A673 (cell line): Measurements from ENCODE around the gene GLYR1. TPM values are rescaled to one million over a fixed set of nuclear protein-coding genes. Genes with fewer than 3 reads are reported as not detected.

ENCODE experiments used
- BruUV-seq: library from RNA; stranded (reverse); fragments of 400-500 nt; replicated peaks from 2 replicates; lab custom pipeline; 2021; lab: Mats Ljungman, UMichigan
- CTCF ChIA-PET: fragments of 300-600 bp; sonication (Branson Sonifier 250); formaldehyde crosslinking; loops from one replicate; lab custom pipeline; 2022; ENCODE audit warnings: antibody characterized with exemption; lab: Charles Lee
- POLR2A ChIA-PET: fragments of 300-600 bp; sonication (Branson Sonifier 250); formaldehyde crosslinking; loops from one replicate; lab custom pipeline; 2022; ENCODE audit warnings: antibody characterized with exemption; ENCODE audit not compliant: low non-redundant PET; lab: Charles Lee
- DNase-seq: peaks from one replicate; pipeline ENCODE4 v3.0.0-alpha.2; 2015; ENCODE audit warnings: low spot score
- H3K27ac ChIP-seq: fragments of 200-600 bp; sonication (generic); 2 replicates; pipeline ENCODE4 v1.5.1; 2016; ENCODE audit warnings: mixed run types, low read depth, mild to moderate bottlenecking, mixed read lengths, antibody characterized with exemption, low read length; ENCODE audit not compliant: poor library complexity, severe bottlenecking
- H3K27me3 ChIP-seq: fragments of 200-600 bp; sonication (generic); replicated peaks from 2 replicates; pipeline ENCODE4 v1.6.1; 2017; ENCODE audit warnings: mixed run types, low read depth, mild to moderate bottlenecking, mixed read lengths, antibody characterized with exemption, low read length; ENCODE audit not compliant: insufficient read depth, poor library complexity
- H3K36me3 ChIP-seq: fragments of 200-600 bp; sonication (generic); 2 replicates; pipeline ENCODE4 v1.6.1; 2016; ENCODE audit warnings: mixed run types, mild to moderate bottlenecking, mixed read lengths, antibody characterized with exemption, low read length; ENCODE audit not compliant: insufficient read depth, poor library complexity, severe bottlenecking
- H3K4me1 ChIP-seq: fragments of 200-600 bp; sonication (generic); 2 replicates; pipeline ENCODE4 v1.6.1; 2017; ENCODE audit warnings: mixed run types, mild to moderate bottlenecking, mixed read lengths, antibody characterized with exemption, low read length; ENCODE audit not compliant: insufficient read depth, poor library complexity, severe bottlenecking
- H3K4me3 ChIP-seq: fragments of 200-600 bp; sonication (generic); 2 replicates; pipeline ENCODE4 v1.5.1; 2016; ENCODE audit warnings: low read depth, mixed run types, mild to moderate bottlenecking, mixed read lengths, low read length; ENCODE audit not compliant: poor library complexity, severe bottlenecking
- H3K9me3 ChIP-seq: fragments of 200-600 bp; sonication (generic); 2 replicates; pipeline ENCODE4 v1.6.1; 2016; ENCODE audit warnings: mixed run types, low read depth, mild to moderate bottlenecking, mixed read lengths, antibody characterized with exemption, low read length; ENCODE audit not compliant: poor library complexity, severe bottlenecking
- CTCF ChIP-seq: fragments of 300-800, 200-600 bp; sonication (generic); conservative IDR thresholded peaks from 2 replicates; pipeline ENCODE4 v1.5.1; 2017; ENCODE audit warnings: low read depth, mild to moderate bottlenecking, antibody characterized with exemption, low read length, moderate library complexity, mixed read lengths
- EZH2 ChIP-seq: fragments of 200-600 bp; sonication (generic); IDR thresholded peaks from 2 replicates; pipeline ENCODE4 v1.6.1; 2017; ENCODE audit warnings: borderline replicate concordance, low read depth, mild to moderate bottlenecking, mixed read lengths, antibody characterized with exemption, low read length; ENCODE audit not compliant: poor library complexity, severe bottlenecking
- intact Hi-C: fragments of 100-400 bp; cut with micrococcal nuclease; formaldehyde crosslinking; loops from one replicate; pipeline ENCODE4 v1.10.0; 2022; ENCODE audit not compliant: unreplicated experiment
- total RNA-seq: library from RNA; stranded (reverse); gene quantifications from 2 replicates; pipeline ENCODE4 v1.2.3, GENCODE V29; 2021

GLYR1 gene
- total RNA-seq, 1 experiment from 2014 or later, result 128 TPM

- Histone ChIP-seq H3K4me3 (no peak overlapping the region), H3K36me3 (no peaks in the 10 kb centered on the region), H3K27ac (no peak overlapping the region), H3K27me3 (no peaks in the 10 kb centered on the region), H3K9me3 (no peaks in the 10 kb centered on the region), H3K4me1 (no peaks in the 10 kb centered on the region)
- ChIA-PET POLR2A (no interaction called here), CTCF (no interaction called here)
- no peak for DNase-seq
- intact Hi-C loops, result no loop called here
- TF ChIP-seq CTCF (no peak), EZH2 (no peak)
- no TSS peak for BruUV-seq
Measured at GRCh38 chr16:4891886-4892216, 44.8 kb upstream of the GLYR1 start.

DNA sequence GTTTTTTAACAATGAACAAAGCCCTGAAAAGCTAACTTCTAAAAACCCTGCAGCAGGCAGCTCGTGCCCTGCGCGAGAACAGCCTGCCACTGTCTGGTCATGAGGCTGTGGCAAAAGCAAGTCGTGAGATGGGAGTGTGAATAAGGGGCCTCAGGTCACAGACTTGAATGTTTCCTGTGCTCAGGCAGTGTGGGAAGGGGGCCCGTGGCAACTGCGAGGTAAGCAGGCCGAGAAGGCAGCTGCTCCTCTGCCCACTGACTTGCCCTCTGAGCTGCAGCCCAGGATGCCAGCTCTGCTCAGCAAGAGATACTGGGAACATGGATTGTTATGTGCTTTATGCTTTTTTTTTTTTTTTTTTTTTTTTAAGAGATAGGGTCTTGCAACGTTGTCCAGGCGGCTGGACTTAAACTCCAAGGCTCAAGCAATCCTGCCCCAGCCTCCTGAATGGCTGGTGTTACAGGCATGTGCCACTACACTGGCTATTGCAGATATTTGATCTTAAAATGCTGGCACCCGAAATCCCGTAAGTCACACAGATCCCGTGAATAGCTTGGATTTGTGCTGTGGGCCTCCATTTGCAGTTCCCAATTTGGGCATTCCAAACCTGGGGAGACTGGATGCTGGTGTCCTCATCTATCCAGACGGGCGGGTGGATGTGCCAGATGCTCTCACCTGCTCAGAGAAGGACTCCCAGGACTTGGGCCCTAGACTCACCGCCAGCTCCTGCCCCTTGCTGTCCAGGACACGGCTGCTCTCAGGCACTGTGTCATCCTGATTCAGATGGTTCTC, 44.2 kb upstream of the GLYR1 start:
- Histone ChIP-seq H3K9me3 (no peaks in the 10 kb centered on the region), H3K4me1 (no peaks in the 10 kb centered on the region), H3K27ac (no peak overlapping the region), H3K27me3 (no peaks in the 10 kb centered on the region), H3K36me3 (no peaks in the 10 kb centered on the region), H3K4me3 (no peak overlapping the region)
- no peak for TF ChIP-seq EZH2
- no peak for TF ChIP-seq CTCF
- BruUV-seq, result no TSS peak
- ChIA-PET POLR2A (no interaction called here), CTCF (no interaction called here)
- DNase-seq, result no peak
- intact Hi-C loops, result no loop called here

GRCh38 chr16:4890686-4891085, 43.6 kb upstream of the GLYR1 start:
- H3K4me1 ChIP-seq, result no peaks in the 10 kb centered on the region
- no peaks in the 10 kb centered on the region for H3K36me3 ChIP-seq
- DNase-seq, result no peak
- ChIA-PET CTCF (no interaction called here), POLR2A (no interaction called here)
- H3K4me3 ChIP-seq, result no peak overlapping the region
- no peak overlapping the region for H3K27ac ChIP-seq
- no peak for TF ChIP-seq EZH2
- no TSS peak for BruUV-seq
- no peaks in the 10 kb centered on the region for H3K9me3 ChIP-seq
- no peaks in the 10 kb centered on the region for H3K27me3 ChIP-seq
- intact Hi-C loops, result no loop called here

DNA sequence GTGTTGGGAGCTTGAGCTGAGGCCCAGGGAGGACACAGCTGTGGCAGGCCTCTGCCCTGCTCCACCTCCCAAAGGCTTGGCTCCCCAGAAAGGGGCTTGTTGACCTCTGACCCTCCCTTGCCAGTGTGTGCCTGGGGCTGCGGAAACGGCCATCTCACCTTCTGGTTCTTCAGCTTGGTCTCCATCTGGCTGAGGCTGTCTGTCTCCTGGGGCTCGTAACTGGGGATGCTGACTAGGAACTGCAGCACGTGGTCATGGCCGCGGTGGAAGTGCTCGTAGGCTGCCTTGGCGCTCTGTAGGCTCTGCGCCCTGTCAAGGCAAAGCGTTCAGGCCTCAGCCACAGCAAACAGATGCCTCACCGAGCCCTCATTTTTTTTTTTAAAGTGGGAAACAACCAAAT, 42.9 kb upstream of the GLYR1 start:
- no peak for TF ChIP-seq EZH2
- no peak for TF ChIP-seq CTCF
- H3K27ac ChIP-seq, result no peak overlapping the region
- H3K9me3 ChIP-seq, result no peaks in the 10 kb centered on the region
- H3K27me3 ChIP-seq, result no peaks in the 10 kb centered on the region
- intact Hi-C loops, result no loop called here
- ChIA-PET CTCF (no interaction called here), POLR2A (no interaction called here)
- H3K4me3 ChIP-seq, result no peak overlapping the region
- BruUV-seq, result no TSS peak
- no peaks in the 10 kb centered on the region for H3K4me1 ChIP-seq
- H3K36me3 ChIP-seq, result no peaks in the 10 kb centered on the region
- DNase-seq, result no peak
